Measurements from ENCODE around the gene PSG6. TPM values are rescaled to one million over a fixed set of nuclear protein-coding genes. Genes with fewer than 3 reads are reported as not detected.
"Not testable (repeated sequence)": the region's sequence is repeated elsewhere in the genome, so short reads cannot be mapped to it uniquely, and the experiment has no call there.

The PSG6 gene
- total and polyA plus RNA-seq, 10 of the 15 experiments (the other 5 are each of a cell fraction or from before 2014, with no cell fraction given): not detected

GRCh38 chr19:42874136-42874535 is 43.6 kb downstream of the PSG6 start:
- H3K9ac ChIP-seq (ENCODE audit: control insufficient read depth, insufficient read depth, low read length); H3K27ac ChIP-seq (ENCODE audit: control insufficient read depth, insufficient read depth); BruUV-seq (replicated peaks); RAD21 ChIA-PET (ENCODE audit: unreplicated experiment); H4K20me1 ChIP-seq (ENCODE audit: control insufficient read depth, insufficient read depth); H3K4me1 ChIP-seq (ENCODE audit: control insufficient read depth, insufficient read depth, low read length); H3K9me3 ChIP-seq (replicated peaks; ENCODE audit: control insufficient read depth, insufficient read depth, low read length); in situ Hi-C loops (cut with MboI); DNase-seq (ENCODE audit: low read depth, low spot score); H3K36me3 ChIP-seq (ENCODE audit: control insufficient read depth in 2 of 2, insufficient read depth in 2 of 2, low read length in 1 of 2); H3K79me2 ChIP-seq (ENCODE audit: control insufficient read depth, insufficient read depth, low read length); H3K4me3 ChIP-seq; H3K27me3 ChIP-seq (replicated peaks in 1 of 2; ENCODE audit: control insufficient read depth in 2 of 2, insufficient read depth in 2 of 2, low read length in 1 of 2); intact Hi-C loops (cut with micrococcal nuclease; ENCODE audit: unreplicated experiment); H2AFZ ChIP-seq (ENCODE audit: control insufficient read depth, low read depth, low read length); FAIRE-seq; H3K4me2 ChIP-seq (ENCODE audit: control insufficient read depth, insufficient read depth); SMC1A ChIA-PET (ENCODE audit: uncharacterized antibody, unreplicated experiment); POLR2A ChIA-PET; ATAC-seq: not testable (repeated sequence)
- CTCF ChIA-PET: interaction anchor here (0.7 kb wide), 1 partner anchor 331 kb away, joined by 3 read pairs; the partner anchor contains the start of gene PSG4
- WGBS (ENCODE audit: insufficient coverage, insufficient replicate concordance, low lambda C conversion rate, missing lambda C conversion rate): 11% methylated on average over 3 of the region's 3 CpGs

- ATAC-seq (no peak), FAIRE-seq (no peak)
- CTCF ChIA-PET: no interaction called here
These were observed 45.1 kb downstream of the PSG6 start for GRCh38 chr19:42872608-42873007.

More at GRCh38 chr19:42872608-42873007, 45.1 kb downstream of the PSG6 start:
- no peak overlapping the region for H3K27ac ChIP-seq (ENCODE audit: control insufficient read depth, insufficient read depth)
- H3K79me2 ChIP-seq (ENCODE audit: control insufficient read depth, insufficient read depth, low read length): no peaks in the 10 kb centered on the region
- no peak overlapping the region for H2AFZ ChIP-seq (ENCODE audit: control insufficient read depth, low read depth, low read length)
- H3K9me3 ChIP-seq (replicated peaks; ENCODE audit: control insufficient read depth, insufficient read depth, low read length): no peaks in the 10 kb centered on the region
- no peak for TF ChIP-seq ZNF207 (IDR thresholded peaks at IDR 0.05; ENCODE audit: borderline replicate concordance)
- TF ChIP-seq PAX8 (IDR thresholded peaks at IDR 0.05): no peak
- no peak for TF ChIP-seq MEF2B (IDR thresholded peaks at IDR 0.05; ENCODE audit: partially characterized antibody, poor library complexity, severe bottlenecking)
- TF ChIP-seq SKIL (IDR thresholded peaks at IDR 0.05; ENCODE audit: low read depth, poor library complexity, severe bottlenecking): no peak
- no peak for TF ChIP-seq TBL1XR1 (IDR thresholded peaks at IDR 0.05; ENCODE audit: low read depth, low read length)
- TF ChIP-seq RELA (IDR thresholded peaks at IDR 0.05; ENCODE audit: borderline replicate concordance, partially characterized antibody): no peak
- RAD21 ChIA-PET (ENCODE audit: unreplicated experiment): no interaction called here
- no peaks in the 10 kb centered on the region for H3K27me3 ChIP-seq (replicated peaks in 1 of 2; ENCODE audit: control insufficient read depth in 2 of 2, insufficient read depth in 2 of 2, low read length in 1 of 2)
- no peak overlapping the region for H3K4me3 ChIP-seq
- POLR2A ChIA-PET: no interaction called here
- 33% methylated on average over 3 of the region's 3 CpGs for WGBS (ENCODE audit: insufficient coverage, insufficient replicate concordance, low lambda C conversion rate, missing lambda C conversion rate)
- in situ Hi-C loops (cut with MboI) (no loop called here), intact Hi-C loops (cut with micrococcal nuclease; ENCODE audit: unreplicated experiment) (no loop called here)
- no peak overlapping the region for H3K9ac ChIP-seq (ENCODE audit: control insufficient read depth, insufficient read depth, low read length)
- H3K36me3 ChIP-seq (ENCODE audit: control insufficient read depth in 2 of 2, insufficient read depth in 2 of 2, low read length in 1 of 2): no peaks in the 10 kb centered on the region
- no peaks in the 10 kb centered on the region for H4K20me1 ChIP-seq (ENCODE audit: control insufficient read depth, insufficient read depth)
- BruUV-seq (replicated peaks): no TSS peak
- H3K4me2 ChIP-seq (ENCODE audit: control insufficient read depth, insufficient read depth): no peak overlapping the region
- SMC1A ChIA-PET (ENCODE audit: uncharacterized antibody, unreplicated experiment): no interaction called here
- H3K4me1 ChIP-seq (ENCODE audit: control insufficient read depth, insufficient read depth, low read length): no peaks in the 10 kb centered on the region
- DNase-seq (ENCODE audit: low read depth, low spot score): no peak

Data from GM12878 (cell line).